GM12865 (cell line): ENCODE data around the gene UBAC2.

ENCODE experiments used
- DNase-seq: peaks from one replicate; pipeline ENCODE4 v3.0.0; 2010; ENCODE audit warnings: low read depth
- H3K4me3 ChIP-seq: 2 replicates; pipeline ENCODE4 v1.5.1; 2011; ENCODE audit warnings: mild to moderate bottlenecking, low read depth, low read length, control low read depth
- CTCF ChIP-seq: IDR thresholded peaks from 2 replicates; pipeline ENCODE4 v1.5.1; 2011; ENCODE audit warnings: low read length, control low read depth, low read depth, inconsistent platforms; ENCODE audit not compliant: insufficient read depth; ENCODE audit errors: missing control alignments

The UBAC2 gene

DNA sequence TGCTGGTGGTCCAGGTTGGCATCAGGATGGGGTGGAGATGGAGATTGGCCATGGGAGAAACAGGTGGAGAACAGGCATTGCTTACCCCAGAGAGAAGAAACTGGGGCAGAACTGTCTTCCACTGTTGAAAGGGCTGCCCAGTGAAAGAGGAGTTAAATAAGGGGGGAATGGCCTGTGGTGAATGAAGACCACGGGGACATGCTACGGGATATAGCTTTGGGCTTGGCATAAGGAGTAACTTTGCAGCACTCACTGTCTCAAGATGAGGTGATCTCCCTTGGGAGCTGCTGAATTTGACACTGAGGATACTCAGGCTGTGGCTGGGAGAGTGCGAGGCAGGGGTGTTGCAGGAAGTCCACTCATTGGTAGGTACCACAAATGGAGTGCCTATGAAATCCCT is 68.2 kb downstream of the UBAC2 start:
- H3K4me3 ChIP-seq, result no peak overlapping the region
- no peak for TF ChIP-seq CTCF
- no peak for DNase-seq

DNA sequence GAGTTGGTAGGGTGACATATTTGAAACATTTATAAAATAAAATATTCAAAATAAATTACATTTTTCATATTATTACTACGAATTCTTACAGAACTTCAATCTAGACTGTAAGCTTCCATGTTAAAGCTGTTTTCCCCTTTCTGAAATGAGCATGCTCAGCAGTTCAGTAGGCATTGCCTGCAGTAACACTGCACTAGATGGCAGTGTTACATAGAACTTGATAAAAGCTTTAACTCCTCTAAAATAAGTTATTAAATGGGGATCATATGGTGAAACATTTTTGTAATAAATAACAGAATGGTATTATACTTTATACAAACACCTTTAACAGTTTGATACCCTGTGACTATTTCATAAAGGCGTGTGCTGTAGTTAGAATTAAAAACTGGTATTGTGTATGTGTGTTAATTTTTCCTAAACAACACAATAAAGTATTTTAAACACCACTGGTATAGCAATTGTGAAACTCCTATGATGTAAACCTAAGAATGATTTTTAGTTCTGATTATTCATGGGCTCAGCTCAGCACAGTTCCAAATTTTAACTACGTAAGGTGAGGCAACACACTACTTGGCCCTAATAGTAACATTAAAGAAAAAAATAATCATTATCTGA is 69.1 kb downstream of the UBAC2 start:
- peak; percentile 76 for DNase-seq
- TF ChIP-seq CTCF, result peak; percentile 73
- no peak overlapping the region for H3K4me3 ChIP-seq

- no peak for TF ChIP-seq CTCF
- no peak overlapping the region for H3K4me3 ChIP-seq
- DNase-seq, result no peak
These were observed 69.9 kb downstream of the UBAC2 start for GRCh38 chr13:99270518-99270917.

- no peak overlapping the region for H3K4me3 ChIP-seq
- TF ChIP-seq CTCF, result no peak
- no peak for DNase-seq
These were observed 70.6 kb downstream of the UBAC2 start for GRCh38 chr13:99271249-99271648.

GRCh38 chr13:99272481-99272880 is 71.8 kb downstream of the UBAC2 start:
- no peak overlapping the region for H3K4me3 ChIP-seq

DNA sequence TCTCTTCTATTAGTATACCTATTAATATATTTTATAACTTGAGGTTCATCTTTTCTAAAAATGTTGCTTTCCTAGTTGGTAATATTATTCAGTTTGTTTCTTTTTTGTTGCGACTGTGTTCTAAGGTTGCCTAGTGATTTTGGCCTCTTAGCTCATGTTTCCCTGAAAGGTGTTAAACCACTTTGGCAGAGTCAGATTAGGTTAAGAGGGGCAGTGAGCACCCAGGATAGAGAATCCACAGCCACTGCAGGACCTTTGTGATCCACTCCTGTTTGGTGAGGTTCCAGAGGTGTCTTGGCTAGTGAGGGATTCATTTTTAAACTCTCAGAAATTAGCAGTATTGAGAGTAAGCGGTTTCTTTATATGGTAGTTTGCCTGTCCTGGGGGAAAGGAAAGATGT is 72.5 kb downstream of the UBAC2 start:
- TF ChIP-seq CTCF, result no peak
- DNase-seq, result no peak
- H3K4me3 ChIP-seq, result no peak overlapping the region

More at GRCh38 chr13:99272481-99272880, 71.8 kb downstream of the UBAC2 start:
- DNase-seq, result no peak
- TF ChIP-seq CTCF, result no peak

- TF ChIP-seq CTCF, result no peak
- peak; percentile 63 for DNase-seq
- no peak overlapping the region for H3K4me3 ChIP-seq
These were observed 74.4 kb downstream of the UBAC2 start for GRCh38 chr13:99275093-99275469.
